AG04450 (cell line): ENCODE measurements around the gene C7. TPM values are rescaled to one million over a fixed set of nuclear protein-coding genes. Genes with fewer than 3 reads are reported as not detected.
A peak's percentile ranks its signal among the peaks of the same experiment; 100 is the strongest.

ENCODE experiments used
- CTCF ChIA-PET: fragments of 300-600, 350-600 bp; formaldehyde crosslinking; extraction: SDS; loops from one replicate; lab custom pipeline; 2022; ENCODE audit warnings: antibody characterized with exemption, inconsistent platforms; lab: Charles Lee
- POLR2A ChIA-PET: fragments of 350-600 bp; formaldehyde crosslinking; extraction: SDS; loops from one replicate; lab custom pipeline; 2021; ENCODE audit warnings: antibody characterized with exemption, inconsistent platforms; lab: Yijun Ruan, JAX
- DNase-seq: peaks from one replicate; pipeline ENCODE4 v3.0.0-alpha.2; 2011; ENCODE audit warnings: low read depth, low spot score
- H3K27ac ChIP-seq: one replicate; pipeline ENCODE4 v1.5.1; 2012; ENCODE audit warnings: low read depth, low read length, control low read depth
- H3K27me3 ChIP-seq: one replicate; pipeline ENCODE4 v1.6.0; 2012; ENCODE audit warnings: low read length; ENCODE audit not compliant: control insufficient read depth, insufficient read depth
- H3K4me3 ChIP-seq: 2 replicates; pipeline ENCODE4 v1.5.1; 2011; ENCODE audit warnings: mild to moderate bottlenecking, low read depth, low read length, control low read depth
- H3K9me3 ChIP-seq: 2 replicates; pipeline ENCODE4 v1.5.1; 2012; ENCODE audit warnings: low read length; ENCODE audit not compliant: control insufficient read depth, insufficient read depth
- CTCF ChIP-seq: IDR thresholded peaks from 2 replicates; pipeline ENCODE4 v1.5.1; 2011; ENCODE audit warnings: low read depth, low read length, control low read depth, inconsistent platforms
- polyA plus RNA-seq: library from polyadenylated mRNA; depleted of rRNA; stranded (reverse); fragments of >200 nt; gene quantifications from 2 replicates; pipeline ENCODE4 v1.2.3, GENCODE V29; 2011

Gene C7
- polyA plus RNA-seq, 1 experiment, result 14.4 TPM

GRCh38 chr5:40985501-40985900, 76.2 kb downstream of the C7 start:
- no peaks in the 10 kb centered on the region for H3K27me3 ChIP-seq
- CTCF ChIA-PET, result no interaction called here
- TF ChIP-seq CTCF, result no peak
- no peaks in the 10 kb centered on the region for H3K9me3 ChIP-seq
- peak overlapping the region; percentile 22 for H3K27ac ChIP-seq
- POLR2A ChIA-PET, result interaction anchor here (1.0 kb wide), 2 partner anchors 124 to 130 kb away, joined by 3 read pairs; no protein-coding TSS in a partner anchor
- no peak overlapping the region for H3K4me3 ChIP-seq
- no peak for DNase-seq

DNA sequence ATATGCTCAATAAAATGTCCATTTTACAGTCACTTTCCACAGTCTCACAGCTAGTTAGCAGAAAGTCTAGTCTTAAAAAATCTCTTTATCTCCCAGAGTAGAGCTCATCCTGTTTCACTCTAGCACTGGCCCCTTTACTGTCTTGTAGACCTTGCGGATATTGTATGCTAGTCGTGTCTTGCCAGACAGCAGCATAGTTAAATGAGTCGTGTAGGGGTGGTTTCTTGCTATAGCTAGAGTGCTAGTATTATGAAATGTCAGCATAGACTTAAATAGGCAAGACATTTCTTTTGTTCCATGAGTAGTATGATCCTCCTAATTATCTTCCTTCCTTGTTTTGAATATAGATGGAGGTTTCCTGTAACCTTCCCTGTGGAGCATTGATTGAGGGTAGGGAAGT, 77.4 kb downstream of the C7 start:
- ChIA-PET CTCF (interaction anchor here (0.7 kb wide), 1 partner anchor 82 kb away, joined by 3 read pairs; no protein-coding TSS in a partner anchor), POLR2A (interaction anchor here (0.6 kb wide), 1 partner anchor 317 kb away, joined by 12 read pairs; no protein-coding TSS in a partner anchor)
- no peak for TF ChIP-seq CTCF

GRCh38 chr5:40987349-40987748, 78.1 kb downstream of the C7 start:
- no peaks in the 10 kb centered on the region for H3K9me3 ChIP-seq
- POLR2A ChIA-PET, result no interaction called here
- no peaks in the 10 kb centered on the region for H3K27me3 ChIP-seq
- no peak for DNase-seq
- CTCF ChIA-PET, result no interaction called here
- H3K4me3 ChIP-seq, result no peak overlapping the region
- TF ChIP-seq CTCF, result no peak
- no peak overlapping the region for H3K27ac ChIP-seq

More for the DNA sequence above, 77.4 kb downstream of the C7 start:
- Histone ChIP-seq H3K9me3 (no peaks in the 10 kb centered on the region), H3K4me3 (no peak overlapping the region), H3K27me3 (no peaks in the 10 kb centered on the region), H3K27ac (no peak overlapping the region)
- DNase-seq, result no peak

- Histone ChIP-seq H3K4me3 (no peak overlapping the region), H3K27me3 (no peaks in the 10 kb centered on the region), H3K27ac (no peak overlapping the region), H3K9me3 (no peaks in the 10 kb centered on the region)
- no peak for DNase-seq
- ChIA-PET POLR2A (no interaction called here), CTCF (interaction anchor here (0.6 kb wide), 1 partner anchor 11 kb away, joined by 3 read pairs; no protein-coding TSS in a partner anchor)
- no peak for TF ChIP-seq CTCF
These were observed 79.6 kb downstream of the C7 start for GRCh38 chr5:40988746-40989510.
